ENCODE results near the gene CHP1. TPM values are rescaled to one million over a fixed set of nuclear protein-coding genes. Genes with fewer than 3 reads are reported as not detected.
"Not testable (repeated sequence)": the region's sequence is repeated elsewhere in the genome, so short reads cannot be mapped to it uniquely, and the experiment has no call there.

The CHP1 gene
- total RNA-seq, 1 experiment from 2014 or later, result 97.7 TPM

GRCh38 chr15:41309226-41309905, 78.3 kb downstream of the CHP1 start:
- Histone ChIP-seq H3K9me3 (ENCODE audit: control insufficient read depth, low read depth, low read length) (no peaks in the 10 kb centered on the region), H4K8ac (replicated peaks; ENCODE audit: insufficient read length, low read depth, low read length) (no peak overlapping the region), H3K4ac (ENCODE audit: low read depth, low read length) (no peak overlapping the region), H3T11ph (ENCODE audit: low read length) (no peak overlapping the region), H2AK5ac (ENCODE audit: insufficient read length, low read length) (no peak overlapping the region), H3K79me2 (ENCODE audit: insufficient read depth, low read length) (no peaks in the 10 kb centered on the region), H2AFZ (ENCODE audit: low read length) (no peak overlapping the region), H2BK12ac (ENCODE audit: insufficient read length, low read depth, low read length) (no peak overlapping the region), H3K23ac (ENCODE audit: insufficient read length, low read depth, low read length) (no peak overlapping the region), H2BK120ac (ENCODE audit: low read depth, low read length, poor library complexity, severe bottlenecking) (no peak overlapping the region), H3K4me1 (ENCODE audit: insufficient read depth, low read length) (no peaks in the 10 kb centered on the region), H3K9ac (ENCODE audit: extremely low read depth, insufficient read length, low read length) (no peak overlapping the region), H3K56ac (ENCODE audit: insufficient read length, low read depth, low read length) (no peak overlapping the region), H3K18ac (ENCODE audit: insufficient read length, low read depth, low read length) (no peak overlapping the region), H4K20me1 (ENCODE audit: control insufficient read depth, insufficient read depth, insufficient read length) (no peaks in the 10 kb centered on the region), H3K14ac (ENCODE audit: insufficient read depth, low read length) (no peak overlapping the region), H4K5ac (ENCODE audit: insufficient read length, low read depth, low read length) (no peak overlapping the region), H3K23me2 (ENCODE audit: insufficient read length, low read depth, low read length, poor library complexity, severe bottlenecking) (no peaks in the 10 kb centered on the region), H2BK5ac (ENCODE audit: insufficient read length, low read length) (no peak overlapping the region), H2BK20ac (ENCODE audit: low read depth, low read length, poor library complexity, severe bottlenecking) (no peak overlapping the region), H3K27me3 (ENCODE audit: insufficient read depth, low read length) (no peaks in the 10 kb centered on the region), H3K27ac (ENCODE audit: insufficient read length, low read depth, low read length) (no peak overlapping the region), H2BK15ac (ENCODE audit: low read depth, low read length) (no peak overlapping the region), H3K79me1 (ENCODE audit: insufficient read depth, low read depth, low read length, poor library complexity, severe bottlenecking) (no peaks in the 10 kb centered on the region), H4K91ac (ENCODE audit: insufficient read length, low read depth, low read length) (no peak overlapping the region), H3K4me2 (ENCODE audit: insufficient read depth, insufficient read length, low read length) (no peak overlapping the region)
- Mint-ChIP-seq H3K27ac (peak overlapping the region in 1 of 3 experiments; percentile 40; a peak in 1 of 7 replicates), H3K4me1 (peaks cover 0 to 3% of the 10 kb centered on the region in 2 experiments; a peak in 1 of 4 replicates), H3K4me3 (no peak overlapping the region), H3K27me3 (ENCODE audit: low read depth) (no peaks in the 10 kb centered on the region; the same call in 1 of the 2 replicates), H3K9me3 (no peaks in the 10 kb centered on the region), H3K36me3 (ENCODE audit: insufficient read depth in 1 of 3, low read depth in 3 of 3) (peaks cover 3 to 40% (median 26%) of the 10 kb centered on the region in 3 experiments; a peak in 6 of 7 replicates)
- WGBS (ENCODE audit: extremely low coverage, insufficient read length, low lambda C conversion rate), result no CpG with 5 or more reads among the region's 2 CpGs
- DNase-seq, result no peak
- TF ChIP-seq, protein P1, sequence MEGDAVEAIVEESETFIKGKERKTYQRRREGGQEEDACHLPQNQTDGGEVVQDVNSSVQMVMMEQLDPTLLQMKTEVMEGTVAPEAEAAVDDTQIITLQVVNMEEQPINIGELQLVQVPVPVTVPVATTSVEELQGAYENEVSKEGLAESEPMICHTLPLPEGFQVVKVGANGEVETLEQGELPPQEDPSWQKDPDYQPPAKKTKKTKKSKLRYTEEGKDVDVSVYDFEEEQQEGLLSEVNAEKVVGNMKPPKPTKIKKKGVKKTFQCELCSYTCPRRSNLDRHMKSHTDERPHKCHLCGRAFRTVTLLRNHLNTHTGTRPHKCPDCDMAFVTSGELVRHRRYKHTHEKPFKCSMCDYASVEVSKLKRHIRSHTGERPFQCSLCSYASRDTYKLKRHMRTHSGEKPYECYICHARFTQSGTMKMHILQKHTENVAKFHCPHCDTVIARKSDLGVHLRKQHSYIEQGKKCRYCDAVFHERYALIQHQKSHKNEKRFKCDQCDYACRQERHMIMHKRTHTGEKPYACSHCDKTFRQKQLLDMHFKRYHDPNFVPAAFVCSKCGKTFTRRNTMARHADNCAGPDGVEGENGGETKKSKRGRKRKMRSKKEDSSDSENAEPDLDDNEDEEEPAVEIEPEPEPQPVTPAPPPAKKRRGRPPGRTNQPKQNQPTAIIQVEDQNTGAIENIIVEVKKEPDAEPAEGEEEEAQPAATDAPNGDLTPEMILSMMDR (conservative IDR thresholded peaks at IDR 0.05), result no peak

DNA sequence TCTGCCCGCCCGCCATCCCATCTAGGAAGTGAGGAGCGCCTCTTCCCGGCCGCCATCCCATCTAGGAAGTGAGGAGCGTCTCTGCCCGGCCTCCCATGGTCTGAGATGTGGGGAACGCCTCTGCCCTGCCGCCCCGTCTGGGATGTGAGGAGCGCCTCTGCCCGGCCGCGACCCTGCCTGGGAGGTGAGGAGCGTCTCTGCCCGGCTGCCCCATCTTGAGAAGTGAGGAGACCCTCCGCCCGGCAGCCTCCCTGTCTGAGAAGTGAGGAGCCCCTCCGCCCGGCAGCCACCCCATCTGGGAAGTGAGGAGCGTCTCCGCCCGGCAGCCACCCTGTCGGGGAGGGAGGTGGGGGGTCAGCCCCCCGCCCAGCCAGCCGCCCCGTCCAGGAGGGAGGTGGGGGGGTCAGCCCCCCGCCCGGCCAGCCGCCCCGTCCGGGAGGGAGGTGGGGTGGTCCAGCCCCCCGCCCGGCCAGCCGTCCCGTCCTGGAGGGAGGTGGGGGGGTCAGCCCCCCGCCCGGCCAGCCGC, 89.8 kb downstream of the CHP1 start:
- peaks cover 24 to 71% (median 62%) of the 10 kb centered on the region in 3 experiments for H3K36me3 Mint-ChIP-seq (ENCODE audit: insufficient read depth in 1 of 3, low read depth in 3 of 3)
- not testable (repeated sequence) for H3K4me1 Mint-ChIP-seq; DNase-seq; H3K79me2 ChIP-seq (ENCODE audit: insufficient read depth, low read length); H3K23ac ChIP-seq (ENCODE audit: insufficient read length, low read depth, low read length); H3K9me3 Mint-ChIP-seq; H4K91ac ChIP-seq (ENCODE audit: insufficient read length, low read depth, low read length); H3K4me1 ChIP-seq (ENCODE audit: insufficient read depth, low read length); H3K56ac ChIP-seq (ENCODE audit: insufficient read length, low read depth, low read length); H2BK12ac ChIP-seq (ENCODE audit: insufficient read length, low read depth, low read length); H3K9ac ChIP-seq (ENCODE audit: extremely low read depth, insufficient read length, low read length); H2BK20ac ChIP-seq (ENCODE audit: low read depth, low read length, poor library complexity, severe bottlenecking); H2AK5ac ChIP-seq (ENCODE audit: insufficient read length, low read length); H3T11ph ChIP-seq (ENCODE audit: low read length); H3K27me3 ChIP-seq (ENCODE audit: insufficient read depth, low read length); H3K14ac ChIP-seq (ENCODE audit: insufficient read depth, low read length); H3K4ac ChIP-seq (ENCODE audit: low read depth, low read length); H3K23me2 ChIP-seq (ENCODE audit: insufficient read length, low read depth, low read length, poor library complexity, severe bottlenecking); H3K18ac ChIP-seq (ENCODE audit: insufficient read length, low read depth, low read length); H2BK15ac ChIP-seq (ENCODE audit: low read depth, low read length); H3K4me3 Mint-ChIP-seq; H3K27ac Mint-ChIP-seq; H2BK120ac ChIP-seq (ENCODE audit: low read depth, low read length, poor library complexity, severe bottlenecking); H2BK5ac ChIP-seq (ENCODE audit: insufficient read length, low read length); H3K27ac ChIP-seq (ENCODE audit: insufficient read length, low read depth, low read length); H4K20me1 ChIP-seq (ENCODE audit: control insufficient read depth, insufficient read depth, insufficient read length); H3K27me3 Mint-ChIP-seq (ENCODE audit: low read depth); H3K4me2 ChIP-seq (ENCODE audit: insufficient read depth, insufficient read length, low read length); H2AFZ ChIP-seq (ENCODE audit: low read length); H3K79me1 ChIP-seq (ENCODE audit: insufficient read depth, low read depth, low read length, poor library complexity, severe bottlenecking); H3K9me3 ChIP-seq (ENCODE audit: control insufficient read depth, low read depth, low read length); H4K5ac ChIP-seq (ENCODE audit: insufficient read length, low read depth, low read length); H4K8ac ChIP-seq (replicated peaks; ENCODE audit: insufficient read length, low read depth, low read length)
- no CpG with 5 or more reads among the region's 39 CpGs for WGBS (ENCODE audit: extremely low coverage, insufficient read length, low lambda C conversion rate)
